ENCODE data around the gene ANKRD49. TPM values are rescaled to one million over a fixed set of nuclear protein-coding genes. Genes with fewer than 3 reads are reported as not detected.

The ANKRD49 gene
- total RNA-seq, 1 donor from 2014 or later, result 11.7 TPM

GRCh38 chr11:94450048-94450447 is 43.7 kb upstream of the ANKRD49 start:
- H3K4me1 Mint-ChIP-seq, result peaks cover 4% of the 10 kb centered on the region
- DNase-seq (ENCODE audit: low read depth, low spot score), result no peak
- H3K36me3 Mint-ChIP-seq (ENCODE audit: low read depth), result peaks cover 3% of the 10 kb centered on the region
- H3K9me3 Mint-ChIP-seq, result no peaks in the 10 kb centered on the region
- no peak overlapping the region for H3K27ac Mint-ChIP-seq (ENCODE audit: unreplicated experiment)
- H3K27me3 Mint-ChIP-seq (ENCODE audit: low read depth), result no peaks in the 10 kb centered on the region
- H3K4me3 Mint-ChIP-seq, result no peak overlapping the region
- TF ChIP-seq CTCF (conservative IDR thresholded peaks at IDR 0.05), result no peak

GRCh38 chr11:94452988-94453387 is 40.8 kb upstream of the ANKRD49 start:
- H3K27ac Mint-ChIP-seq (ENCODE audit: unreplicated experiment), result no peak overlapping the region
- no peak overlapping the region for H3K4me3 Mint-ChIP-seq
- no peaks in the 10 kb centered on the region for H3K27me3 Mint-ChIP-seq (ENCODE audit: low read depth)
- no peaks in the 10 kb centered on the region for H3K4me1 Mint-ChIP-seq
- H3K36me3 Mint-ChIP-seq (ENCODE audit: low read depth), result peaks cover 3% of the 10 kb centered on the region
- TF ChIP-seq CTCF (conservative IDR thresholded peaks at IDR 0.05), result no peak
- no peak for DNase-seq (ENCODE audit: low read depth, low spot score)
- no peaks in the 10 kb centered on the region for H3K9me3 Mint-ChIP-seq

GRCh38 chr11:94454301-94454700 is 39.5 kb upstream of the ANKRD49 start:
- H3K4me1 Mint-ChIP-seq, result no peaks in the 10 kb centered on the region
- H3K9me3 Mint-ChIP-seq, result no peaks in the 10 kb centered on the region
- DNase-seq (ENCODE audit: low read depth, low spot score), result no peak
- H3K27me3 Mint-ChIP-seq (ENCODE audit: low read depth), result no peaks in the 10 kb centered on the region
- H3K36me3 Mint-ChIP-seq (ENCODE audit: low read depth), result peaks cover 3% of the 10 kb centered on the region
- no peak overlapping the region for H3K27ac Mint-ChIP-seq (ENCODE audit: unreplicated experiment)
- no peak for TF ChIP-seq CTCF (conservative IDR thresholded peaks at IDR 0.05)
- H3K4me3 Mint-ChIP-seq, result no peak overlapping the region

- H3K27me3 Mint-ChIP-seq (ENCODE audit: low read depth), result no peaks in the 10 kb centered on the region
- no peak for TF ChIP-seq CTCF (conservative IDR thresholded peaks at IDR 0.05)
- H3K27ac Mint-ChIP-seq (ENCODE audit: unreplicated experiment), result no peak overlapping the region
- peaks cover 6% of the 10 kb centered on the region for H3K36me3 Mint-ChIP-seq (ENCODE audit: low read depth)
- DNase-seq (ENCODE audit: low read depth, low spot score), result no peak
- no peak overlapping the region for H3K4me3 Mint-ChIP-seq
- H3K4me1 Mint-ChIP-seq, result no peaks in the 10 kb centered on the region
- H3K9me3 Mint-ChIP-seq, result no peaks in the 10 kb centered on the region
Observed at GRCh38 chr11:94455861-94456260, 37.9 kb upstream of the ANKRD49 start.

- TF ChIP-seq CTCF (conservative IDR thresholded peaks at IDR 0.05), result no peak
- H3K36me3 Mint-ChIP-seq (ENCODE audit: low read depth), result peaks cover 10% of the 10 kb centered on the region
- no peaks in the 10 kb centered on the region for H3K4me1 Mint-ChIP-seq
- DNase-seq (ENCODE audit: low read depth, low spot score), result no peak
- H3K27me3 Mint-ChIP-seq (ENCODE audit: low read depth), result no peaks in the 10 kb centered on the region
- no peak overlapping the region for H3K4me3 Mint-ChIP-seq
- H3K9me3 Mint-ChIP-seq, result no peaks in the 10 kb centered on the region
- no peak overlapping the region for H3K27ac Mint-ChIP-seq (ENCODE audit: unreplicated experiment)
Observed at GRCh38 chr11:94457118-94458029, 36.4 kb upstream of the ANKRD49 start.
